ENCODE results near the gene NMNAT1. TPM values are rescaled to one million over a fixed set of nuclear protein-coding genes. Genes with fewer than 3 reads are reported as not detected.
A peak's percentile ranks its signal among the peaks of the same experiment; 100 is the strongest.
"Not testable (repeated sequence)": the region's sequence is repeated elsewhere in the genome, so short reads cannot be mapped to it uniquely, and the experiment has no call there.

NMNAT1 gene
- total RNA-seq, 1 donor from 2014 or later: 22.9 TPM

- DNase-seq (peak; percentile 67), ATAC-seq (ENCODE audit: poor library complexity) (peak; percentile 66)
- intact Hi-C loops (cut with DNase I): no loop called here
Measured at GRCh38 chr1:9996624-9997582, 53.6 kb downstream of the NMNAT1 start, which contains the start of gene RBP7. TSS of gene RBP7 (plus strand) at chr1:9997228. CDS start at chr1:9997259, 31 bp downstream.

- ATAC-seq (ENCODE audit: poor library complexity) (no peak), DNase-seq (no peak)
- intact Hi-C loops (cut with DNase I): no loop called here
Measured at GRCh38 chr1:10001016-10001665, 57.9 kb downstream of the NMNAT1 start.

- DNase-seq; intact Hi-C loops (cut with DNase I); ATAC-seq (ENCODE audit: poor library complexity): not testable (repeated sequence)
Measured at GRCh38 chr1:10005248-10005647, 62.0 kb downstream of the NMNAT1 start.

GRCh38 chr1:10007169-10007568, 63.9 kb downstream of the NMNAT1 start:
- intact Hi-C loops (cut with DNase I): no loop called here
- DNase-seq (no peak), ATAC-seq (ENCODE audit: poor library complexity) (no peak)

- intact Hi-C loops (cut with DNase I): no loop called here
- DNase-seq (no peak), ATAC-seq (ENCODE audit: poor library complexity) (no peak)
Measured at GRCh38 chr1:10014016-10014415, 70.7 kb downstream of the NMNAT1 start.

GRCh38 chr1:10019561-10019960, 76.3 kb downstream of the NMNAT1 start:
- intact Hi-C loops (cut with DNase I): no loop called here

GRCh38 chr1:10020086-10020485, 76.8 kb downstream of the NMNAT1 start:
- DNase-seq: no peak
- intact Hi-C loops (cut with DNase I): no loop called here
- ATAC-seq (ENCODE audit: poor library complexity): no peak

More at GRCh38 chr1:10019561-10019960, 76.3 kb downstream of the NMNAT1 start:
- ATAC-seq (ENCODE audit: poor library complexity): no peak
- no peak for DNase-seq

- DNase-seq; intact Hi-C loops (cut with DNase I); ATAC-seq (ENCODE audit: poor library complexity): not testable (repeated sequence)
Measured at GRCh38 chr1:10020678-10021077, 77.4 kb downstream of the NMNAT1 start.

- intact Hi-C loops (cut with DNase I); ATAC-seq (ENCODE audit: poor library complexity); DNase-seq: not testable (repeated sequence)
Measured at GRCh38 chr1:10021992-10022391, 78.7 kb downstream of the NMNAT1 start.

GRCh38 chr1:10022656-10023055, 79.4 kb downstream of the NMNAT1 start:
- intact Hi-C loops (cut with DNase I): no loop called here
- no peak for ATAC-seq (ENCODE audit: poor library complexity)
- no peak for DNase-seq

- no peak for ATAC-seq (ENCODE audit: poor library complexity)
- intact Hi-C loops (cut with DNase I): no loop called here
- no peak for DNase-seq
Measured at GRCh38 chr1:10025354-10025753, 82.1 kb downstream of the NMNAT1 start.

GRCh38 chr1:10027027-10027426, 83.8 kb downstream of the NMNAT1 start:
- ATAC-seq (ENCODE audit: poor library complexity) (no peak), DNase-seq (no peak)
- intact Hi-C loops (cut with DNase I): no loop called here

GRCh38 chr1:10028956-10029500, 85.8 kb downstream of the NMNAT1 start:
- intact Hi-C loops (cut with DNase I); DNase-seq; ATAC-seq (ENCODE audit: poor library complexity): not testable (repeated sequence)

- intact Hi-C loops (cut with DNase I): loop anchor here (5.0 kb wide), 1 partner anchor 84 kb away; no protein-coding TSS in a partner anchor
- ATAC-seq (ENCODE audit: poor library complexity): no peak
- DNase-seq: no peak
Measured at GRCh38 chr1:10031461-10031860, 88.2 kb downstream of the NMNAT1 start.

- DNase-seq (peak; percentile 99), ATAC-seq (ENCODE audit: poor library complexity) (peak; percentile 99)
- intact Hi-C loops (cut with DNase I): loop anchor here (5.0 kb wide), 1 partner anchor 85 kb away; no protein-coding TSS in a partner anchor
Measured at GRCh38 chr1:10032590-10033358, 89.5 kb downstream of the NMNAT1 start, which contains the start of gene UBE4B. TSS of gene UBE4B (plus strand) at chr1:10032958. CDS start at chr1:10033671, 713 bp downstream.

- DNase-seq (no peak), ATAC-seq (ENCODE audit: poor library complexity) (peak; percentile 34)
- intact Hi-C loops (cut with DNase I): loop anchor here (5.0 kb wide), 1 partner anchor 86 kb away; no protein-coding TSS in a partner anchor
Measured at GRCh38 chr1:10033359-10033845, 90.1 kb downstream of the NMNAT1 start.
